NCI-H1105 (cell line): ENCODE measurements around the gene AP3D1.
"Not testable (repeated sequence)": the region's sequence is repeated elsewhere in the genome, so short reads cannot be mapped to it uniquely, and the experiment has no call there.

Experiments used
- DNase-seq: peaks from one replicate; lab custom pipeline; 2025; lab: John Stamatoyannopoulos, UW

Gene AP3D1

DNA sequence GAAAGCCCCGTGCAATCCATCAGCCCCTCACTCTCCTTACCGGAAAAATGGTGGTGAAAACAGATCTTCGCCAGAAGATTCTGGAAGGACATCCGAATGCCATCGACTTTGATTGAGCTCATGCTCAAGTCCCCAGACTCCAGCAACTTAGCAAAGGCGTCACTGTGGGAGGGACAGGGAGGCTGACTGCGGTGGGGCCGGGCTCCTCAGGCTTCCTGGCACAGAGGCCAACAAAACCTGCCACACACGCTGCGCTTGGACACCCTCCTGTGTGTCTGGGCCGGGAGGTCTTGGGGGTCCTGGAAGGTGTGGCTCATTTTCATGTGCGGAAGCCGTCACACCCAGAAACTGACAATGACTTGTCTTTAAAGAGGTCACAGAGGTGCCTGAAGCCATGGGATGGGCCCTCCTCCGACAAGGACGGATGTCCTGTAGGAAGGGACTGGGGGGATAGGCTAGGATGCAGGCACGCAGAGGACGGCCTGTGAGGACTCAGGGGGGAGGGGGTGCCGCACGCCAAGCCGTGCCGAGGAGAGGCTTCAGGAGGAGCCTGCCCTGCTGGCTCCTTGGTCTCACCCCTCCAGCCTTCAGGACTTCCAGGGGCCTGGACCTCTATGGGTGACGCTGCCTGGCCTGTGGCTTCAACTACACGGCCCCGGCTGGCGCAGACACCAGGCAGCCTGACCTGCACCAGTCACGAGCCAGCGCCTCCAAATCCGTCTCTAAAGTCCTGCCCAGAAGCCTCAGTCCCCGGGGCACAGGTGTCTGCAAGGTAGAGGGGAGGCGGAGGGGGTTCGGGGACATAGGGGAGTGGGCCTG, 42.1 kb downstream of the AP3D1 start:
- DNase-seq, result no peak

- DNase-seq, result no peak
Measured at GRCh38 chr19:2108251-2109016, 42.9 kb downstream of the AP3D1 start.

DNA sequence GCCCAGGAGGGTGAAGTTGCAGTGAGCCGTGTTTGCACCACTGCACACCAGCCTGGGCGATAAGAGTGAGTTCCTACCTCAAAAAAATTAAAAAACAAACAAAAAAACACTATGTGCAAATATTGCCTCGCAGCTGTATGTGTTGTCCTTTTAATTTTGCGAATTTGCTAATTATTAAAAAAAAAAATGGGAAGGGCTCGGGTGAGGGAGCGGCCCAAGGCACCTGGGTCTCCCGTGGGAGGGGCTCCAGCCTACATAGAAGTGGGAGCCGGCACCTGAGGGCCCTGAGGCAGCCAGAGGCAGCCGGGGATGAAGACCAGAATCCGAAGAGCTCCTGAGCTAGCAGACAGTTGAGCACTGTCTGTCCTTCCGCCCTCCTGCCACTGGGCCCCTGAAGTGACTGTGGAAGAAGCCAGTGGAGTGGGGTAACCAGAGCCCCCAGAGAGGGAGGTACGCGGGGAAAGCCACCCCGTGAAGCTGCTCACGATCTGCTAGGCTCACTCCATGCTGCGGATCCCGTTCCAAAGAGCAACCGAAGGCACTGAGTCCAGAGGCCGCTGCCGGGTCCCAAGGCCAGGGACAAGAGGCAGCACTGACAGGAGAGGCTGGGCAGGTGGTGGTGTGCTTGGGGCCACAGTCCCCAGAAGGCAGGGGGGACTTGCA, 48.2 kb downstream of the AP3D1 start:
- no peak for DNase-seq

DNA sequence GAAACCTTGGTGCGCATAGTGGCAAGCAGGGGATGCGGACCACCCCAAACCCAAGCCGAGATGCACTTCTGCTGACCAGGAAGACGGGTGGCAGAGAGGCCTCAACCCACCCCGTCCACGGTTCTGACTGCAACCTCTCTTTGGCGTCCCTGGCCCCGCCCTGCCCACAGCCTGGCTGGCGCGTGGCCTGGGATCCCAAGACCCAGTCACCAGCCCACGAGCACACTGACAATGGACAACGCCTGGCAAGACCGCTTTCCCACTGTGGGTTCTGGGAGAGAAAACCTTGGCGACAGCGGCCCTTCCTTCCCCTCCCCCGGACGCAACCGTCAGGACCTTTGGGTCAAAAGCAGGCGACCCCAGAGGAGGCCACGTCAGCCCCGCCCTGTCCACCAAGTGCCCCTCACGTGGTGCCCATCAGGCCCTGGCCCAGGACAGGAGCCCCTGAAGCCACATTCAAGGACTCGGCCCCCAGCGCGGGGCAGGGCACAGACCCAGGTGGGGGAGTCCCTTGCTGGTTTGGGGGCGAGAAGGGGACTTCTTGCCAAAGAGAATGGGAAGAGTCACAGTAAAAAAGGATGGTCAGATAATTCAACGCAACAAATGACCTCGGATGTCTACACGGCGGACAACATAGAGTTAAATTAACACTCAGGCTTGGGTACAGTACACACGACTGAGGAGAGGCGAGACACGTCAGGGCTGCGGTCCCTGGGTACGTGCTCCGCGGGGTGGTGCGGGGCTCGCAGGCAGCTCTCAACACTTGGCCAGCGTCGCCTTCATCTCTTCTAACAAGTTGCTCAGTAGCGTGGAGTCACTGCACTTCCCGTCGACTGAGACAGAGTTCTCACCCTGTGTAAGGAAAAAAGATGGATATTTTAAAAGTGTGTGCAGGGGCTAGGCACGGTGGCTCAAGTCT, 49.7 kb downstream of the AP3D1 start:
- no peak for DNase-seq

- DNase-seq, result no peak
Measured at GRCh38 chr19:2100719-2101061, 50.7 kb downstream of the AP3D1 start.

- DNase-seq, result no peak
Measured at GRCh38 chr19:2099937-2100718, 51.2 kb downstream of the AP3D1 start.

GRCh38 chr19:2099054-2099501, 52.3 kb downstream of the AP3D1 start:
- DNase-seq, result no peak

GRCh38 chr19:2097886-2098327, 53.5 kb downstream of the AP3D1 start:
- DNase-seq, result no peak

DNA sequence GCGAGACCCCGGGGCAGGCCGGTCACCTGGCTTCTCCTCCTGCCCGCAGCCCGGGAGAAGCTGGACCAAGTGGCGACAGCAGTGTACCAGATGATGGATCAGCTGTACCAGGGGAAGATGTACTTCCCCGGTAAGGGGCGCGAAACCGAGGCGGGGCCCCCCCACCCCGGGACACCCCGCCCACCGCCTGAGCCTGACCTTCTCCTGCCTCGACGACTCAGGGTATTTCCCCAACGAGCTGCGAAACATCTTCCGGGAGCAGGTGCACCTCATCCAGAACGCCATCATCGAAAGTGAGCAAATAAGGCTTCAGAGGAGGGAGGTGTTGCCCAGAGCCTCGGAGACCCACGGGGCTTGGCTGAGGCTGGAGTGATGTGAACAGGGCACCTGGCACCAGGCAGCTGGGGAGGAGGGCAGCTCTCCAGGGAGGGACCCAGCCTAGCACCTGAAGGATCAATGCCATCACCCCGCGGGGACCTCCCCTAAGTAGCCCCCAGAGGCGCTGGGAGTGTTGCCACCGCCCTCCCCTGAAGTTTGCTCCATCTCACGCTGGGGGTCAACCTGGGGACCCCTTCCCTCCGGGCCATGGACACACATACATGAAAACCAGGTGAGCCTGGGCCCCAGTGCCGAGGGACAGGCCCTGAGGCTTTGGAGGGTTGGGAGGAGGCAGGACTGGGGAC, 54.0 kb downstream of the AP3D1 start:
- DNase-seq, result peak; percentile 23

- peak; percentile 96 for DNase-seq
Measured at GRCh38 chr19:2096480-2097202, 54.7 kb downstream of the AP3D1 start, which contains the start of gene IZUMO4. TSS of gene IZUMO4 (plus strand) at chr19:2096915. CDS start at chr19:2096946, 31 bp downstream.

GRCh38 chr19:2096034-2096479, 55.3 kb downstream of the AP3D1 start, which contains the start of gene MOB3A:
TSS of gene MOB3A (minus strand) at chr19:2096326. CDS start at chr19:2078560, 17,766 bp downstream.
- DNase-seq, result peak; percentile 95

GRCh38 chr19:2091926-2092525, 59.3 kb downstream of the AP3D1 start:
- DNase-seq, result not testable (repeated sequence)

DNA sequence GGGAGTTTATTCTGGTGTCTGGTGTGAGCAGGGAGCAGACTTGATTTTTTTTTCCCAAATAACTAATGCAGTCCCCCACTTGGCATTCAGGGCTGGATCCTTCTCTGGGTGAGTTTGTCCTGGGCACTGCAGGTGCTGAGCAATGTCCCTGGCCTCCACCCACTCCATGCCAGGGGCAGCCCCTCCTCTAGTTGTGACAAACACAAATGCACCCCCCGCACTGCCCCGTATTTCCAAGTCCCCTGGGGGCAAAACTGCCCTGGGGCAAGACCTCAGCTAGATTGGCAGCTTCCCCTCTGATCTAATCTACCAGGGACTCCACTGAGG, 61.7 kb downstream of the AP3D1 start:
- DNase-seq, result no peak

DNA sequence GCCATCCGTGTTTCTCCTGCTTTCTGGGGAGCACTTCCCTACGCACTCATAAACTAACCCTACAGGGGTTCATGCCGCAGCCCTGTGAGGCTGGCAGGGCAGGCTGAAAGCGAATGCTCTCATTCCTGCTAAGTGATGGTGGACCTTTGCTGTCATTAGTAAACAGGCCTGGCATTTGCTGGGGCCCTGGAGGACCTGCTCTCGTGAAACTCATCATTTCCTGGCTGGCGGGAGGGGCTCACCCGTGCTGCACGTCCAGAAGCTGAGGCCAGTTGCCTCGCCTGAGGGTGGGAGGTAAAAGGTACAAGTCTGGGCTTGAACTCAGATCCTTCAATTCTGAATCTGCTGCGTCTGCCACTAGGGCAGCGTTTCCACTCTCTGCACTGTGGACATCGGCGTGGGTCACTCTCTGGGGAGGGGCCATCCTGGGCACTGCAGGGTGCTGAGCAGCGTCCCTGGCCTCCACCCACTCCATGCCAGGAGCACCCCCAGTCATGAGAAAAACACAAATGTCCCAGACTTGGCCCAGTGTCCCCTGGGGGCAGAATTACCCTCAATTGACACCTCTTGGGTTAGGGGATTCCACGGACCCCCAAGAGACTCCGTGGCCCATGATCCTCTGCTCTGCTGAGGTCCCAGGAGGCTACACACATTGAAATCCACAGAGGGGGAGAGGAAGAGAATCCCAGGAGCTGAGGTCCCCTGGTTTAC, 62.2 kb downstream of the AP3D1 start:
- DNase-seq, result no peak

- DNase-seq, result no peak
Measured at GRCh38 chr19:2087621-2088100, 63.7 kb downstream of the AP3D1 start.

- DNase-seq, result not testable (repeated sequence)
Measured at GRCh38 chr19:2086695-2087620, 64.4 kb downstream of the AP3D1 start.
